Osteoblast (primary cell): ENCODE data around the gene HAVCR1. TPM values are rescaled to one million over a fixed set of nuclear protein-coding genes. Genes with fewer than 3 reads are reported as not detected.

Source experiments
- DNase-seq: peaks from one replicate; pipeline ENCODE4 v3.0.0; 2011; ENCODE audit warnings: low spot score, mixed read lengths; ENCODE audit not compliant: insufficient read length; ENCODE audit errors: missing footprints
- H2AFZ ChIP-seq: 2 replicates; pipeline ENCODE4 v1.6.0; 2011; ENCODE audit warnings: mild to moderate bottlenecking, low read length
- H3K27ac ChIP-seq: 2 replicates; pipeline ENCODE4 v1.5.1; 2011; ENCODE audit warnings: mild to moderate bottlenecking, low read depth, low read length, moderate library complexity
- H3K27me3 ChIP-seq: 2 replicates; pipeline ENCODE4 v1.6.0; 2012; ENCODE audit warnings: mild to moderate bottlenecking, control low read depth, inconsistent platforms, low read length, moderate library complexity; ENCODE audit not compliant: insufficient read depth
- H3K36me3 ChIP-seq: 2 replicates; pipeline ENCODE4 v1.5.1; 2011; ENCODE audit warnings: mild to moderate bottlenecking, low read length, control low read depth, moderate library complexity; ENCODE audit not compliant: insufficient read depth
- H3K4me1 ChIP-seq: 2 replicates; pipeline ENCODE4 v1.5.1; 2011; ENCODE audit warnings: mild to moderate bottlenecking, low read length, control low read depth, moderate library complexity; ENCODE audit not compliant: insufficient read depth
- H3K4me2 ChIP-seq: 2 replicates; pipeline ENCODE4 v1.6.0; 2011; ENCODE audit warnings: mild to moderate bottlenecking, low read length; ENCODE audit not compliant: insufficient read depth
- H3K4me3 ChIP-seq: fragments of 200-600 bp; sonication (generic); 3 replicates; pipeline ENCODE4 v1.5.1; 2012; ENCODE audit warnings: mild to moderate bottlenecking, low read length, inconsistent platforms; ENCODE audit not compliant: insufficient read depth
- H3K79me2 ChIP-seq: 2 replicates; pipeline ENCODE4 v1.6.0; 2012; ENCODE audit warnings: mild to moderate bottlenecking, low read length, control low read depth, inconsistent platforms; ENCODE audit not compliant: insufficient read depth
- H3K9me3 ChIP-seq: 2 replicates; pipeline ENCODE4 v1.5.1; 2011; ENCODE audit warnings: low read depth, low read length, control low read depth
- H4K20me1 ChIP-seq: 2 replicates; pipeline ENCODE4 v1.6.0; 2012; ENCODE audit warnings: mild to moderate bottlenecking, low read length, control low read depth; ENCODE audit not compliant: insufficient read depth
- CTCF ChIP-seq: IDR thresholded peaks from 2 replicates; pipeline ENCODE4 v1.5.1; 2011; ENCODE audit warnings: mild to moderate bottlenecking, low read depth, low read length, moderate library complexity; ENCODE audit errors: extremely low read depth
- total RNA-seq: library from RNA; depleted of rRNA; stranded (reverse); fragments of >200 nt; gene quantifications from 2 replicates; pipeline ENCODE4 v1.2.3, GENCODE V29; 2012

Gene HAVCR1
- total RNA-seq: 0.36 TPM in 1 of 2 replicates, not detected in the other

GRCh38 chr5:157059093-157059539 lies at the start of gene HAVCR1:
Gene HAVCR1 (minus strand): TSS chr5:157059116. CDS start chr5:157057943, 1,173 bp downstream.
- H3K36me3 ChIP-seq: no peaks in the 10 kb centered on the region
- no peaks in the 10 kb centered on the region for H3K9me3 ChIP-seq
- TF ChIP-seq CTCF: no peak
- H4K20me1 ChIP-seq: no peaks in the 10 kb centered on the region
- no peaks in the 10 kb centered on the region for H3K4me1 ChIP-seq
- no peaks in the 10 kb centered on the region for H3K27me3 ChIP-seq
- H2AFZ ChIP-seq: no peak within 1 kb of the TSS
- H3K27ac ChIP-seq: no peak within 1 kb of the TSS
- H3K4me3 ChIP-seq: no peak within 1 kb of the TSS
- no peak for DNase-seq
- H3K79me2 ChIP-seq: no peaks in the 10 kb centered on the region
- no peak within 1 kb of the TSS for H3K4me2 ChIP-seq

GRCh38 chr5:157107508-157107907 lies 48.6 kb upstream of the HAVCR1 start:
- no peaks in the 10 kb centered on the region for H3K27me3 ChIP-seq
- no peaks in the 10 kb centered on the region for H3K36me3 ChIP-seq
- H3K79me2 ChIP-seq: no peaks in the 10 kb centered on the region
- no peak overlapping the region for H3K4me3 ChIP-seq
- no peak overlapping the region for H3K27ac ChIP-seq
- H3K4me2 ChIP-seq: no peak overlapping the region
- H4K20me1 ChIP-seq: no peaks in the 10 kb centered on the region
- no peak overlapping the region for H2AFZ ChIP-seq
- DNase-seq: no peak
- TF ChIP-seq CTCF: no peak
- no peaks in the 10 kb centered on the region for H3K4me1 ChIP-seq
- H3K9me3 ChIP-seq: no peaks in the 10 kb centered on the region

- H4K20me1 ChIP-seq: no peaks in the 10 kb centered on the region
- no peak overlapping the region for H3K4me3 ChIP-seq
- H3K9me3 ChIP-seq: no peaks in the 10 kb centered on the region
- H3K27me3 ChIP-seq: no peaks in the 10 kb centered on the region
- no peak overlapping the region for H3K4me2 ChIP-seq
- no peak overlapping the region for H3K27ac ChIP-seq
- H3K4me1 ChIP-seq: no peaks in the 10 kb centered on the region
- no peaks in the 10 kb centered on the region for H3K79me2 ChIP-seq
- H2AFZ ChIP-seq: peak overlapping the region; percentile 62
- no peaks in the 10 kb centered on the region for H3K36me3 ChIP-seq
- TF ChIP-seq CTCF: no peak
- DNase-seq: peak; percentile 75
Observed at GRCh38 chr5:157106630-157107461, 47.9 kb upstream of the HAVCR1 start.

GRCh38 chr5:157100140-157100679 lies 41.3 kb upstream of the HAVCR1 start:
- no peaks in the 10 kb centered on the region for H3K36me3 ChIP-seq
- H3K4me1 ChIP-seq: peaks cover 5% of the 10 kb centered on the region
- no peaks in the 10 kb centered on the region for H3K27me3 ChIP-seq
- no peaks in the 10 kb centered on the region for H3K9me3 ChIP-seq
- H3K27ac ChIP-seq: no peak overlapping the region
- no peak overlapping the region for H2AFZ ChIP-seq
- H3K4me3 ChIP-seq: no peak overlapping the region
- no peaks in the 10 kb centered on the region for H3K79me2 ChIP-seq
- no peak for DNase-seq
- TF ChIP-seq CTCF: no peak
- no peak overlapping the region for H3K4me2 ChIP-seq
- no peaks in the 10 kb centered on the region for H4K20me1 ChIP-seq
